HUES6 (cell line): Measurements from ENCODE around the gene INSRR.
A peak's percentile ranks its signal among the peaks of the same experiment; 100 is the strongest.

Experiments used
- H3K27ac ChIP-seq: 2 replicates; pipeline ENCODE4 v1.7.0; 2013; ENCODE audit warnings: low read depth, mild to moderate bottlenecking, low read length, inconsistent platforms
- H3K27me3 ChIP-seq: 2 replicates; pipeline ENCODE4 v1.6.1; 2013; ENCODE audit warnings: low read length; ENCODE audit not compliant: control insufficient read depth, insufficient read depth
- H3K36me3 ChIP-seq: 2 replicates; pipeline ENCODE4 v1.6.1; 2013; ENCODE audit warnings: low read length; ENCODE audit not compliant: control insufficient read depth, insufficient read depth
- H3K4me1 ChIP-seq: 2 replicates; pipeline ENCODE4 v1.6.1; 2013; ENCODE audit warnings: low read length; ENCODE audit not compliant: control insufficient read depth, insufficient read depth
- H3K4me3 ChIP-seq: 2 replicates; pipeline ENCODE4 v1.5.1; 2013; ENCODE audit warnings: low read depth, low read length
- H3K9ac ChIP-seq: one replicate; pipeline ENCODE4 v1.6.1; 2013; ENCODE audit warnings: mild to moderate bottlenecking, low read length
- H3K9me3 ChIP-seq: 2 replicates; pipeline ENCODE4 v1.6.1; 2013; ENCODE audit warnings: low read depth, low read length; ENCODE audit not compliant: control insufficient read depth, insufficient read depth

The INSRR gene

GRCh38 chr1:156869455-156869854 lies 10.5 kb upstream of the INSRR start:
- no peak overlapping the region for H3K27ac ChIP-seq
- no peaks in the 10 kb centered on the region for H3K36me3 ChIP-seq
- peaks cover 33% of the 10 kb centered on the region for H3K27me3 ChIP-seq
- no peak overlapping the region for H3K9ac ChIP-seq
- H3K4me3 ChIP-seq: no peak overlapping the region
- H3K9me3 ChIP-seq: no peaks in the 10 kb centered on the region
- peaks cover 8% of the 10 kb centered on the region for H3K4me1 ChIP-seq

GRCh38 chr1:156868341-156868740 lies 9.4 kb upstream of the INSRR start:
- Histone ChIP-seq H3K27ac (no peak overlapping the region), H3K27me3 (peaks cover 39% of the 10 kb centered on the region), H3K9me3 (no peaks in the 10 kb centered on the region), H3K36me3 (no peaks in the 10 kb centered on the region), H3K4me1 (peaks cover 8% of the 10 kb centered on the region), H3K4me3 (no peak overlapping the region), H3K9ac (no peak overlapping the region)

- H3K27ac ChIP-seq: no peak overlapping the region
Observed at GRCh38 chr1:156866249-156866909, 7.5 kb upstream of the INSRR start.

DNA sequence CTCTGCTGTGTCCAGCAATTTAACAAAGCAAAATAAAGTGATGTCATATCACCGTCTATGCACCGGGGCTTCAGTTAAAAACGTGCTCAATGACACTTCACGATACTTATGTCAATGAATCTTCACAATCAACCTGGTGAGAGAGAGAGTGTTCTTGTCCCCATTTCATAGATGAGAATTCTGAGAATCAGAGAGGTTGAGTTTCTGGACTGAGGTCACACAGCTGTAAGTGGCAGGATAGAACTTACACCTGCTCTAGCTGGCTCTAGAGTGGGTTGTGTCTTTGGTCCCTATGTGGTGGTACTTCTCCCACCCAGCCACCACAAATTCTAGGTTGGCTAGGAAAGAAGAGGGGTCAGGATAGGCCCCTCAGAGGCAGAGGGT lies 6.9 kb upstream of the INSRR start:
- Histone ChIP-seq H3K27ac (no peak overlapping the region), H3K9me3 (no peaks in the 10 kb centered on the region), H3K9ac (no peak overlapping the region), H3K36me3 (no peaks in the 10 kb centered on the region), H3K4me3 (no peak overlapping the region), H3K27me3 (peaks cover 59% of the 10 kb centered on the region), H3K4me1 (peaks cover 11% of the 10 kb centered on the region)

More at GRCh38 chr1:156866249-156866909, 7.5 kb upstream of the INSRR start:
- H3K36me3 ChIP-seq: no peaks in the 10 kb centered on the region
- no peaks in the 10 kb centered on the region for H3K9me3 ChIP-seq
- H3K9ac ChIP-seq: no peak overlapping the region
- H3K4me3 ChIP-seq: no peak overlapping the region
- H3K4me1 ChIP-seq: peaks cover 8% of the 10 kb centered on the region
- peaks cover 54% of the 10 kb centered on the region for H3K27me3 ChIP-seq

DNA sequence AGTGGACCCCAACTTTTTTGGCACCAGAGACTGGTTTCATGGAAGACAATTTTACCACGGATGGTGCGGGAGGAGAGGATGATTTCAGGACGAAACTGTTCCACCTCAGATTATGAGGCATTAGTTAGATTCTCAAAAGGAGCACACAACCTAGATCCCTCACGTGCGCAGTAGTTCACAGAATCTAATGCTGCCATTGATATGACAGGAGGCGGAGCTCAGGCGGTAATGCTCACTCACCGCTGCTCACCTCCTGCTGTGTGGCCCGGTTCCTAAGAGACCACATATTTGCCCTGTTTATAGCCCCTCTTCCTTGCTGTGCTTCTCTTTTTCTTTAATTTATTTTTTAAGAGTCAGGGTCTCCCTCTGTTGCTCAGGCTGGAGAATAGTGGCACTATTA lies 6.3 kb upstream of the INSRR start:
- no peak overlapping the region for H3K9ac ChIP-seq
- H3K27ac ChIP-seq: no peak overlapping the region
- no peaks in the 10 kb centered on the region for H3K36me3 ChIP-seq
- H3K4me3 ChIP-seq: no peak overlapping the region
- no peaks in the 10 kb centered on the region for H3K9me3 ChIP-seq
- peaks cover 11% of the 10 kb centered on the region for H3K4me1 ChIP-seq
- peaks cover 65% of the 10 kb centered on the region for H3K27me3 ChIP-seq

DNA sequence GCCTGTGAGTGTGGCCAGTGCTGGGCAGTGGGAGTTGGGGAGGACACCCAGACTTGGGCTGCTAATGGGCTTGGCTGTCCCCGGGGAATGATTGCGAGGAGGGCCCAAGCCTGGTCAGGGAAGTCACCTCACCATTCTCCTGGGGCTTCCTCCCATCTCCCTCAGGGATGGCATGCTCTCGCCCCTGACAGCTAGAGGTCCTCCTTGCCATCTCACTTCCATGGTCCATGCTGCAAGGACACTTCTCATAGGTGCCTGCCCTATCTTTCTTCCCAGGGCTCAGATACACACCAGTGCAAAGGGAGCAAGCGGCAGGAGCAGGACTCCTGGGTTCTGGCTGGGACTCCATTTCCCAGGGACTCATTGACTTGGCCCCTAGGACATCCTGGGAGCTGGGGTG lies 5.9 kb upstream of the INSRR start:
- Histone ChIP-seq H3K36me3 (no peaks in the 10 kb centered on the region), H3K27ac (no peak overlapping the region), H3K9ac (no peak overlapping the region), H3K4me1 (peaks cover 13% of the 10 kb centered on the region), H3K4me3 (no peak overlapping the region), H3K9me3 (no peaks in the 10 kb centered on the region), H3K27me3 (peaks cover 69% of the 10 kb centered on the region)

GRCh38 chr1:156863631-156864030 lies 4.7 kb upstream of the INSRR start:
- no peaks in the 10 kb centered on the region for H3K36me3 ChIP-seq
- peaks cover 20% of the 10 kb centered on the region for H3K4me1 ChIP-seq
- no peak overlapping the region for H3K9ac ChIP-seq
- peaks cover 79% of the 10 kb centered on the region for H3K27me3 ChIP-seq
- no peak overlapping the region for H3K4me3 ChIP-seq
- no peaks in the 10 kb centered on the region for H3K9me3 ChIP-seq
- H3K27ac ChIP-seq: no peak overlapping the region

DNA sequence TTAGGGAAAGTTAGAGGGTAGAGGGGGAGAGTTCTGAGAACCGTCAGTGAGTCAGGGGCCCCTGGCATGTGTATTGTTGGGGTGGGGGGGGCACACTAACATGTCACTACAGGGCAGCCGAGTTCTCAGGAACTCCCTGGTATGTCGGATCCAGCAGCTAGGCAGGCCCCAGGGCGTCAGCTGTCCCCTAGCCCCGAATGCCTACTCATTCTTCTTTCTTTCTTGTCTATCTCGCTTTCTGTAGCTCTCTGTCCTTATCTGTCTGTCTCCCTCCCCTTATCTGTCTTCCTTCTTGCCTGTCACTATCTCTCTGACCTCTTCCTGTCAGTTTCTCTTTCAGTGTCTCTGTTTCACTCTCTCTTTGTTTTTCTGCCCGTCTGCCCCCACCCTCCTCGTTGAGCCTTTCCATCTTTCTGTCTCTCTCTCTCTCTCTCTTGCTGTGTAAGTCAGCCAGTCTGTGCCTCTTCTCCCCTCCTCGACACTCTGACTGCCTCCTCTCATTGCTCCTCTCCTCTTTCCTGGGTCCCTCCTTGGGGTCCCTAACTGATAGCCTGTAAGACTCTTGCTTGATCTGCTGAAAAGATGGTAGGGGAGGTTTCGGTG lies 4.2 kb upstream of the INSRR start:
- Histone ChIP-seq H3K27ac (no peak overlapping the region), H3K4me3 (no peak overlapping the region), H3K4me1 (peaks cover 25% of the 10 kb centered on the region), H3K36me3 (no peaks in the 10 kb centered on the region), H3K9ac (no peak overlapping the region), H3K27me3 (peaks cover 79% of the 10 kb centered on the region), H3K9me3 (no peaks in the 10 kb centered on the region)

- no peaks in the 10 kb centered on the region for H3K9me3 ChIP-seq
- no peak overlapping the region for H3K27ac ChIP-seq
- H3K9ac ChIP-seq: no peak overlapping the region
- H3K4me1 ChIP-seq: peaks cover 29% of the 10 kb centered on the region
- H3K4me3 ChIP-seq: no peak overlapping the region
- H3K27me3 ChIP-seq: peaks cover 82% of the 10 kb centered on the region
- no peaks in the 10 kb centered on the region for H3K36me3 ChIP-seq
Observed at GRCh38 chr1:156862584-156862983, 3.7 kb upstream of the INSRR start.

DNA sequence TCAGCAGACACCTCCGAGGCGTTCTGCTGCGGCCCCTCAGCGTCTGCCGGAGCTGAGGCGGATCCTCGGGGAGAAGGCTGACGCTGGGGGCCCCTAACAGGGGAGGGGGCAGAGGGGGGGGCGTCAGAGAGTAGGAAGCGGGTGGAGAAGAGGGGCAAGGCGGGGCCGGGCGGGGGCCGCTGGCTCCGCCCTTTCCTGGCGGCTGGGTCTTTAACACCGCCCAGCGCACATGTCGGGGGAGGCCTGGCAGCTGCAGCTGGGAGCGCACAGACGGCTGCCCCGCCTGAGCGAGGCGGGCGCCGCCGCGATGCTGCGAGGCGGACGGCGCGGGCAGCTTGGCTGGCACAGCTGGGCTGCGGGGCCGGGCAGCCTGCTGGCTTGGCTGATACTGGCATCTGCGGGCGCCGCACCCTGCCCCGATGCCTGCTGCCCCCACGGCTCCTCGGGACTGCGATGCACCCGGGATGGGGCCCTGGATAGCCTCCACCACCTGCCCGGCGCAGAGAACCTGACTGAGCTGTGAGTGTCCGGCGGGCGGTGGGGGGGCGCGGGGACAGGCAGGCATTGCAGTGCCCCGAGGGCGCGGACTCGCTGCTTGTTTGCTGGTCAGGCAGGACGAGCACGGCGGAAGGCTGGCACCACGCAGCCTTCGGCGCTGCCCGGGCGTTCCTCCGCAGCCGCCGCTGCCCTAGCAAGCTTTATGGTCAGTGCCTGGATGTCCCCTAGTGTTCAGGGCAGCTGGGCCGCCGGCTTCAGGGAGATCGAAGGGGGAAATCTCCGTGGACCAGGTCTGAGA lies 1.9 kb upstream of the INSRR start, which contains the start of gene NTRK1:
Gene NTRK1 (plus strand): TSS at position 238 of the 796 bp plus-strand sequence. CDS start 70 bp downstream, at position 308.
- peak within 1 kb of the TSS; percentile 74 for H3K4me3 ChIP-seq
- H3K4me1 ChIP-seq: peaks cover 21% of the 10 kb centered on the region
- H3K36me3 ChIP-seq: no peaks in the 10 kb centered on the region
- H3K9ac ChIP-seq: no peak within 1 kb of the TSS
- no peak within 1 kb of the TSS for H3K27ac ChIP-seq
- peaks cover 97% of the 10 kb centered on the region for H3K27me3 ChIP-seq
- H3K9me3 ChIP-seq: no peaks in the 10 kb centered on the region

DNA sequence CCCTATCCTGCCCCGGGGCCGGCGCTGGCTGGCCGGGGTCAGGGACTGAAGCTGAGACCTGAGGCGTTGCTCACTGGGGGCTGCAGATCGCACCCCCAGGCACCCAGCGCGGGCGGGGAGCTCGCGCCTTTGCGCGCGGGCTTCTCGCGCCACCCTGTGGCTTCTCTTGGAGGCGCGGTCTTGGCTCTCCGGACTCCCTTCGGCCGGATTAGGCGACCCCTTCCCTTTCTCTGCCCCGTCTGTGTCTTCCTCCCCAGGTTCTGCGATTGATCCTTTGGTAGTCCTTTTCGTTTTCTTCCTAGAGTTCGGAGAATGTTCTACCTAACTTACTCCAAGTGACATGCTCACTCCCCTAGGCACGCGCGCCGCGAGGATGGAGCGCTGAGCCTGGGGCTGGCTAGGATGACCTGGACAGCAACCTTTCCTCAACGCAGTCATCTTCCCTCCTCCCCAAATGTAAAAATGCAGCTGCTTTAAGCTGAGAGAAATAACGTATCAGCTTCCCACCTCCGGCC lies 1.3 kb upstream of the INSRR start:
- Histone ChIP-seq H3K4me3 (peak overlapping the region; percentile 74), H3K27me3 (peaks cover 93% of the 10 kb centered on the region), H3K9ac (no peak overlapping the region)

More for the DNA sequence above, 1.3 kb upstream of the INSRR start:
- Histone ChIP-seq H3K36me3 (no peaks in the 10 kb centered on the region), H3K4me1 (peaks cover 21% of the 10 kb centered on the region), H3K27ac (no peak overlapping the region), H3K9me3 (no peaks in the 10 kb centered on the region)
